SH-SY5Y (cell line): ENCODE results near the gene CACNG5.

ENCODE experiments used
- GATA2 ChIP-seq: IDR thresholded peaks from 2 replicates; pipeline ENCODE4 v1.6.1; 2011; ENCODE audit warnings: mild to moderate bottlenecking, low read depth, low read length
- GATA3 ChIP-seq: IDR thresholded peaks from 2 replicates; pipeline ENCODE4 v1.6.1; 2011; ENCODE audit warnings: low read depth, mild to moderate bottlenecking, low read length, moderate library complexity

DNA sequence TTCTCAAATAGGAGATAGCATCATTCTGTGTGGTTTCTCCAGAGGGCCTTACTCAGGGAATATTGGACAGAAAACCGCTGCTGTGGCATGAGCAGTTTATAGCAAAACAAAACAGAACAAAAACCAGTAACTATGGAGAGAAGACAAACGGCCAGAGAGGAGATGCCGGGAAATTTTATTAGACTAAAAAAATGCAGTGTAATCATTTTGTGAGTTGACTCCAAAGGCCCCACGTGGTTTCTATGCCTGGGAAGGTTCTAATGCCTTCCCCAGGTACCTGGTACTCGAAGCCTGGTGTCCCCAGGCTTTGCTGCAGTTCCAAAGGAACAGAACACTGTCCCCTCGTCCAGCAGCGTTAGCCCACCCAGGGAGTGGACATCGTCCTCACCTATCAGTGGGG lies 12.9 kb upstream of the CACNG5 start:
- TF ChIP-seq GATA3 (no peak), GATA2 (no peak)
